ENCODE data around the gene DHRSX.
"Not testable (repeated sequence)": the region's sequence is repeated elsewhere in the genome, so short reads cannot be mapped to it uniquely, and the experiment has no call there.

Gene DHRSX

DNA sequence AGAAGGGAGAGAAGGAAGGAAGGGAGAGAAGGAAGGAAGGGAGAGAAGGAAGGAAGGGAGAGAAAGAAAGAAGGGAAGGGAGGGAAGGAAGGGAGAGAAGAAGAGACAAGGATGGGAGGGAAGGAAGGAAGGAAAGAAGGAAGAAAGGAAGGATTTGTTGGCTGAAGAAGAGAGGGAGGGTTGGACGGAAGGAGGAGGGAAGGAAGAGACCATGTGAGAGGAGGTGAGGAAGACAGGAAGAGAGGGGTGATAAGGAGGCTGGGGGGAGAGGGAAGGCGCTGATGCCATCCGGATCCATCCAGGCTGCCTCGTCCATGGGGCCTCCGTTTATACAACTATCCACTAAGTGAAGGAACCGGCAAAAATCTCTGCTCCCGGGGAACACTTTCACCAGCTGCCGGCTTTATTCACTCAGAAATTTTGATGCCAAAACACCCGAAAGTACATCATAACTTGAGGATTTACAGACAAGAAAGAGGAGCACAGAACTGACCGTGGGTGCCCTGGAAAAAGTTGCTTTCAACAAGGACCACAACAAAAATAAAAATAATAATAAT lies 14.9 kb downstream of the DHRSX start:
- Mint-ChIP-seq H3K27ac (peak overlapping the region; percentile 1 to 47), H3K4me1 (ENCODE audit: low read depth in 2 of 2) (peaks cover 0 to 21% of the 10 kb centered on the region in 2 donors), H3K4me3 (no peak overlapping the region), H3K36me3 (ENCODE audit: insufficient read depth) (peaks cover 49% of the 10 kb centered on the region), H3K27me3 (no peaks in the 10 kb centered on the region), H3K9me3 (no peaks in the 10 kb centered on the region)
- DNase-seq = no peak
- no peak for ATAC-seq (replicated peaks)

DNA sequence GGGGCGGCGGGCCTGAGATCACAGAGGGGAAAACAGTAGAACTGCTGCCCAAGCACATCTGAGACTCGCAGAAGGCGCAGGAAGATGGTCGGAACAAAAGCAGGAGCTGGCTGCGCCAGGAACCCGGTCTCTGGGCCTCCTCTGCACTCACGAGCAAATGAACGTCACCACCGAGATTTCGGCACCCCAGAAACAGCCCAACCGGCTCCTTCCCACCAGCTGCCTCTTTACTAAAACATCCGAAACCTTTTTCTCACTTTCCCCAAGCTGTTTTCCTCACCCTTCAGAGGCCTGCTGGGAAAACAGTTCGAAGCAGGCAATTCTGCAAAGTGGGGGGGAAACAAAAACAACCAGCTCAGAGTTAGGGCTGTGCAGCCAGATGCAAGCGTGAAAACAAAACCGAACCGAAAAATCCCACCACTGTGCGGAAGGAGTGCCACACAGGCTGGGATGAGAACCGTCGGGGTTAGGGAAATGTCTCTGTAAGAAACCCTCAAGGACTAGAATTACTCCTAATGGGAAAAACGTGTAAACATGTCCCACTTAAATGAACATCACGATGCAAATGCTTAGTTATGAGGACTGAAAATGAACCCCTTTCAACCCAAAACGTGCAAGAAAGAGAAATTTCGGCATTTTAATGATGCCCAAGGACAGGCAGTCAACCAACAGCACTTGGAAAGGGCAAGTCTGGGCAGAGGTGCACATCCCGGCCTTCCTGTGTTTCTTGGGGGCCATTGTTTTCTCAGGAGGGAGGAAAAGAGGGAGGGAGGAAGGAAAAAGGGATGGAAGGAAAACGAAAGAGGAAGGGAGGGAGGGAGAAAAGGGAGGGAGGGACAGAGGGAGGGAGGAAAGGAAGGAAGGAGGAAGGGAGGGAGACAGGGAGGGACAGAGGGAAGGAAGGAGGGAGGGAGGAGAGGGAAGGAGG lies 15.8 kb downstream of the DHRSX start:
- Mint-ChIP-seq H3K27ac (peak overlapping the region; percentile 47 to 75), H3K27me3 (no peaks in the 10 kb centered on the region), H3K36me3 (ENCODE audit: insufficient read depth) (peaks cover 41% of the 10 kb centered on the region), H3K9me3 (peaks cover 0 to 2% of the 10 kb centered on the region in 2 donors), H3K4me3 (no peak overlapping the region), H3K4me1 (ENCODE audit: low read depth in 2 of 2) (peaks cover 0 to 21% of the 10 kb centered on the region in 2 donors)
- DNase-seq = no peak
- no peak for ATAC-seq (replicated peaks)

DNA sequence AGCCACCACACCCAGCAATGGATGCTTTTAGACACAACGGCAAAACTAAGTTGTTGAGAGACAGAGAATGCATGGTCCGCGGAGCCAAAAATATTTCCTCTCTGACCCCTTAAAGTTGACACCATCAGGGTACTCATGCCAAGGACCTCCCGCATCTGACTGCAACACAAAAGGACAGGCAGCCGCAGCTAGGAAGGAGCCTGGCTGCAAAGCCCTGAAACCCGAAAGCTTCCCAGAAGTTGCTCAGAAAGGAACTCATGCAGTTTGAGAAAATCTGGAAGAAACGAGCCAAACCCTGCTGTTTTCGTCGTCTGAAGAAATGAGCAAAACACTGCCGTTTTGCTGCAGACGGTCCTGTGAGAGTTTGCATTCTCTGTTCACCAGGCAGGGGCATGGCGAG lies 16.5 kb downstream of the DHRSX start:
- no peak for DNase-seq
- Mint-ChIP-seq H3K27me3 (no peaks in the 10 kb centered on the region), H3K27ac (peak overlapping the region in 1 of 2 donors; percentile 75), H3K4me1 (ENCODE audit: low read depth in 2 of 2) (peaks cover 0 to 21% of the 10 kb centered on the region in 2 donors), H3K4me3 (no peak overlapping the region), H3K36me3 (ENCODE audit: insufficient read depth) (peaks cover 34% of the 10 kb centered on the region), H3K9me3 (peaks cover 0 to 5% of the 10 kb centered on the region in 2 donors)
- no peak for ATAC-seq (replicated peaks)

DNA sequence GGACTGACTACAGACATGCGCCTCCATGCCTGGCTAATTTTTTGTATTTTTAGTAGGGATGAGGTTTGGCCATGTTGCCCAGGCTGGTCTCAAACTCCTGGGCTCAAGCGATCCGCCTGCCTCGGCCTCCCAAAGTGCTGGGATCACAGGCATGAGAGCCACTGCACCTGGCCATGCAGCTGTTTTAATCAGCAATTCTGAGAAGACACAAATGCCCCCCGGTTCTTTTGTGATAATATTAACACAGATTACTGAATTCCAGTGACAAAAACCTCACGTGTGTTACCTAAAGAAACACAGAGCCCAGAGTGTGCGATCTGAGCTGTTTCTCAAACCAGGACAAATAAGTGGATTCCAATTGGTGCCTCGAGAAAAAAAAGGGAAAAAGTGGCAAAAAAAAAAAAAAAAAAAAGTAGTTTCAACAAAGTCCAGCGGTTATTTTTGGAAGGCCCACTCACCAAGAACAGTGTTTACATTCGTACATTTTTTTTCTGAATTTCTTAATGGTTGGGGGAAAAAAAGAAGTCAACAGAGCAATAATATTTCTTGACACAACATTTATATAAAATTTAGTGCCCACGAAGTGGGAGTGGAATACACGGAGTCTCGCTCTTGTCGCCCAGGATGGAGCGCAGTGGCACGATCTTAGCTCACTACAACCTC lies 17.2 kb downstream of the DHRSX start:
- no peaks in the 10 kb centered on the region for H3K27me3 Mint-ChIP-seq
- no peak for DNase-seq
- peaks cover 27% of the 10 kb centered on the region for H3K36me3 Mint-ChIP-seq (ENCODE audit: insufficient read depth)
- ATAC-seq (replicated peaks) = no peak
- peaks cover 2 to 24% of the 10 kb centered on the region in 2 donors for H3K4me1 Mint-ChIP-seq (ENCODE audit: low read depth in 2 of 2)
- peak overlapping the region in 1 of 2 donors; percentile 77 for H3K27ac Mint-ChIP-seq
- no peak overlapping the region for H3K4me3 Mint-ChIP-seq
- peaks cover 0 to 5% of the 10 kb centered on the region in 2 donors for H3K9me3 Mint-ChIP-seq

DNA sequence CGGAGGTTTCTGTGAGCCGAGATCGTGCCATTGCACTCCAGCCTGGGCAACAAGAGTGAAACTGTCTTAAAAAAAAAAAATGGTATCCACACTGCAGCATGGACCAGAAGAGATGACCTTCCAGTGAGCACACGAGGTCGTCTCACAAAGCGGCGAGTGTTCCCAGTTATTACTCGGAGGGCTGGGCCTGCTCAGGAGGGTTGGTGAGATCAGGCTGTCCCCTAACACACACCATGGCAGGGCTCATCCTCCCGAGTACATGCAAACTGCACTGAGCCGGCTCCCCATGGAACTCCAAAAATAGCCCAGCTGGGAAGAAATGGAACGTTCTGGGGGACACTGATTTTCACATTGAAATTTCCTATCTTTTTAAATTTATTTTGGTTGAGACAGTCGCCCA lies 19.2 kb downstream of the DHRSX start:
- H3K36me3 Mint-ChIP-seq (ENCODE audit: insufficient read depth); H3K4me3 Mint-ChIP-seq; H3K9me3 Mint-ChIP-seq; H3K27ac Mint-ChIP-seq; DNase-seq; ATAC-seq (replicated peaks); H3K27me3 Mint-ChIP-seq: not testable (repeated sequence)
- peaks cover 8 to 32% of the 10 kb centered on the region in 2 donors for H3K4me1 Mint-ChIP-seq (ENCODE audit: low read depth in 2 of 2)

DNA sequence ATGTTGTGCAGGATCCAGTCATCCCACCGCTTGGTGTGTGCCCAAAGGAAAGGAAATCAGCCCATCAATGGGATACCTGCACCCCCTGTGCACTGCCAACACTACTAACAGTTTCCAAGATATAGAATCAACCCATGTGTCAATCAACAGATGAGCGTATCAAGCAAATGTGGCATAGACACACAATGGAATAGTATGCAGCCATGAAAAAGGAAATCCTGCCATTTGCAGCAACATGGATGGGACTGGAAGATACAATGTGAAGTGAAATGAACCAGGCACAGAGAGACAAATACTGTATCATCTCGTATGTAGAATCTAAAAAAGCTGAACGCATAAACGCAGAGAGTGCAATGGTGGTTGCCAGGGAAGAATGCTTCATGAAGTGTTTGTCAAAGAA lies 20.8 kb downstream of the DHRSX start:
- ATAC-seq (replicated peaks); DNase-seq; H3K27me3 Mint-ChIP-seq; H3K9me3 Mint-ChIP-seq; H3K36me3 Mint-ChIP-seq (ENCODE audit: insufficient read depth); H3K4me3 Mint-ChIP-seq: not testable (repeated sequence)
- peaks cover 20 to 33% of the 10 kb centered on the region in 2 donors for H3K4me1 Mint-ChIP-seq (ENCODE audit: low read depth in 2 of 2)
- peak overlapping the region in 1 of 2 donors; percentile 29 for H3K27ac Mint-ChIP-seq

DNA sequence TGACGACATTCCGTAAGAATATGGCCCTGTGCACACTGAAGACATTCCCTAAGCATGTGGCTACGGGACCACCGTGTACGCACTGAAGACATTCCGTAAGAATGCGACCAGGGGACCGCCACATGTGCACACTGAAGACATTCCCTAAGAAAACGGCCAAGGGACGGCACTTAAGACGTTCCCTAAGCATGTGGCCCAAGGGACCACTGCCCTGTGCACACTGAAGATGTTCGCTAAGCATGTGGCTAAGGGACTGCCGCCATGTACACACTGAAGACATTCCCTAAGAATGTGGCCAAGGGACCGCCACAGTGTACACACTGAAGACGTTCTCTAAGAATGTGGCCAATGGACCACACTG lies 21.4 kb downstream of the DHRSX start:
- no peak for DNase-seq
- H3K36me3 Mint-ChIP-seq (ENCODE audit: insufficient read depth) = peaks cover 3% of the 10 kb centered on the region
- peaks cover 20 to 36% of the 10 kb centered on the region in 2 donors for H3K4me1 Mint-ChIP-seq (ENCODE audit: low read depth in 2 of 2)
- H3K27ac Mint-ChIP-seq = no peak overlapping the region
- H3K27me3 Mint-ChIP-seq = no peaks in the 10 kb centered on the region
- H3K9me3 Mint-ChIP-seq = peaks cover 0 to 5% of the 10 kb centered on the region in 2 donors
- ATAC-seq (replicated peaks) = no peak
- no peak overlapping the region for H3K4me3 Mint-ChIP-seq

DNA sequence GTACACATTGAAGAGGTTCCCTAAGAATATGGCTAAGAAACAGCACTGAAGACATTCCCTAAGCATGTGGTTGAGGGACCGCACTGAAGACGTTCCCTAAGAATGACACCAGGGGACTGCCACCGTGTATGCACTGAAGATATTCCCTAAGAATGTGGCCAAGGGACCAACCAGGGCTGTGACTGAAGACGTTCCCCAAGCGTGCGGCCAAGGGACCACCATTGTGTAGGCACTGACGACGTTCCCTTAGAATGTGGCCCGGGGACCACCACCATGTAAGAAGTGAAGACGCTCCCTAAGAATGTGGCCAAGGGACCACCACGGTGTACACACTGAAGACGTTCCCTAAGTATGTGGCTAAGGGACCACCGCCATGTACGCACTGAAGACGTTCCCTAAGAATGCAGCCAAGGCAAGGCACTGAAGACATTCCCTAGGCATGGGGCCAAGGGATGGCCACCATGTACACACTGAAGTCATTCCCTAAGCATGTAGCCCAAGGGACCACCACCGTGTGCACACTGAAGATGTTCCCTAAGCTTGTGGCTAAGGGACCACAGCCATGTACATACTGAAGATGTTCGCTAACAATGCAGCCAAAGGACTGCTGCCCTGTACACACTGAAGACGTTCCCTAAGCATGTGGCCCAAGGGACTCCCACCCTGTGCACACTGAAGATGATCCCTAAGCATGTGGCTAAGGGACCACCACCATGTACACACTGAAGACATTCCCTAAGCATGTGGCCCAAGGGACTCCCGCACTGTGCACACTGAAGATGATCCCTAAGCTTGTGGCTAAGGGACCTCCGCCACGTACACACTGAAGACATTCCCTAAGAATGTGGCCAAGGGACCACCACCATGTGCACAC lies 22.0 kb downstream of the DHRSX start:
- Mint-ChIP-seq H3K36me3 (ENCODE audit: insufficient read depth) (no peaks in the 10 kb centered on the region), H3K9me3 (peaks cover 0 to 5% of the 10 kb centered on the region in 2 donors), H3K27me3 (no peaks in the 10 kb centered on the region), H3K4me1 (ENCODE audit: low read depth in 2 of 2) (peaks cover 21 to 36% of the 10 kb centered on the region in 2 donors), H3K4me3 (no peak overlapping the region), H3K27ac (no peak overlapping the region)
- DNase-seq (no peak), ATAC-seq (replicated peaks) (no peak)

DNA sequence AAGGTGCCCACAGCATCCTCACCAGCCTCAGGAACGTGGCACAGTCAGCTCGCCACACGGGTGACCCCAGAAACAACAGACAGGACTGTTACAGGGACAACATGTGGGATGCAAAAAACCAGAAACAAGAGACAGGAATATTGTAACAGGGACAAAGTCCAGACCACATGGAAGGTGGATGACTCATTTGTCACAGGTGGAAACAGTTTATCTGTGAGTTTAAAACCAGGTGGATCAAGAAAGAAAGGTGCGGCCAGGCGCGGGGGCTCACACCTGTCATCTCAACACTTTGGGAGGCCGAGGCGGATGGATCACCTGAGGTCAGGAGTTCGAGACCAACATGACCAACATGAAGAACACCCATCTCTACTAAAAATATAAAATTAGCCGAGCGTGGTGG lies 23.5 kb downstream of the DHRSX start:
- not testable (repeated sequence) for H3K9me3 Mint-ChIP-seq; DNase-seq; ATAC-seq (replicated peaks); H3K27ac Mint-ChIP-seq; H3K4me3 Mint-ChIP-seq; H3K27me3 Mint-ChIP-seq; H3K36me3 Mint-ChIP-seq (ENCODE audit: insufficient read depth)
- peaks cover 23 to 36% of the 10 kb centered on the region in 2 donors for H3K4me1 Mint-ChIP-seq (ENCODE audit: low read depth in 2 of 2)

DNA sequence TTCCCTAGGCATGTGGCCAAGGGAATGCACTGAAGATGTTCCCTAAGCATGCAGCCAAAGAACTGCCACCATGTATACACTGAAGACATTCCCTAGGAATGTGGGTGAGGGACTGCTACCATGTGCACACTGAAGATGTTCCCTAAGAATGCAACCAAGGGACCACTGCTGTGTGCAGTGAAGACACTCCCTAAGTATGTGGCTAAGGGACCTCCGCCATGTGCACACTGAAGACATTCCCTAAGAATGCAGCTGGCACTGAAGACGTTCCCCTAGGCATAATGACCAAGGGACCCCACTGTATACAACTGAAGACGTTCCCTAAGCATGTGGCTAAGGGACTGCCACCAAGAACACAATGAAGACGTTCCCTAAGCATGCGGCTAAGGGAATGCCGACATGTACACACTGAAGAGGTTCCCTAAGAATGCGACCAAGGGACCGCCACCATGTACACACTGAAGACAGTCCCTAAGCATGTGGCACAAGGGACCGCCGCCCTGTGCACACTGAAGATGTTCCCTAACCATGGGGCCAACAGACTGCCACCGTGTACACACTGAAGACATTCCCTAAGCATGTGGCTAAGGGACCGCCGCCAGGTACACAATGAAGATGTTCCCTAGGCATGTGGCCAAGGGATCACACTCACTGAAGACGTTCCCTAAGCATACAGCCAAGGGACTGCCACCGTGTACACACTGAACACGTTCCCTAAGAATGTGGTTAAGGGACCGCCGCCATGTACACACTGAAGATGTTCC lies 25.6 kb downstream of the DHRSX start:
- peak overlapping the region; percentile 47 to 77 for H3K27ac Mint-ChIP-seq
- no peak for ATAC-seq (replicated peaks)
- peaks cover 23 to 36% of the 10 kb centered on the region in 2 donors for H3K4me1 Mint-ChIP-seq (ENCODE audit: low read depth in 2 of 2)
- no peaks in the 10 kb centered on the region for H3K27me3 Mint-ChIP-seq
- no peak overlapping the region for H3K4me3 Mint-ChIP-seq
- no peak for DNase-seq
- H3K9me3 Mint-ChIP-seq = peaks cover 0 to 5% of the 10 kb centered on the region in 2 donors
- H3K36me3 Mint-ChIP-seq (ENCODE audit: insufficient read depth) = no peaks in the 10 kb centered on the region

DNA sequence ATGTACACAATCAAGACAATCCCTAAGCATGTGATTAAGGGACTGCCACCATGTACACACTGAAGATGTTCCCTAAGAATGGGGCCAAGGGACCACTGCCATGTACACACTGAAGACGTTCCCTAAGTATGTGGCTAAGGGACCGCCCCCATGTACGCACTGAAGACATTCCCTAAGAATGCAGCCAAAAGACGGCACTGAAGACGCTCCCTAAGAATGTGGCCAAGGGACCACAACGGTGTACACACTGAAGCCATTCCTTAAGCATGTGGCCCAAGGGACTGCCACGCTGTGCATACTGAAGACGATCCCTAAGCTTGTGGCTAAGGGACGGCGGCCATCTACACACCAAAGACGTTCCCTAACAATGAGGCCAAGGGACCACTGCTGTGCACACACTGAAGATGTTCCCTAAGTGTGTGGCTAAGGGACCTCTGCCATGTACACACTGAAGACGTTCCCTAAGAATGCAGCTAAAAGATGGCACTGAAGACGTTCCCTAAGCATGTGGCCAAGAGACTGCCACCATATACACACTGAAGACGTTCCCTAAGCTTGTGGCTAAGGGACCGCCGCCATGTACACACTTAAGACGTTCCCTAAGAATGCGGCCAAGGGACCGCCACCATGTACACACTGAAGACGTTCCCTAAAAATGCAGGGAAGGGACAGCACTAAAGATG lies 26.4 kb downstream of the DHRSX start:
- Mint-ChIP-seq H3K27ac (no peak overlapping the region), H3K36me3 (ENCODE audit: insufficient read depth) (no peaks in the 10 kb centered on the region), H3K27me3 (no peaks in the 10 kb centered on the region), H3K9me3 (no peaks in the 10 kb centered on the region), H3K4me1 (ENCODE audit: low read depth in 2 of 2) (peaks cover 23 to 36% of the 10 kb centered on the region in 2 donors), H3K4me3 (no peak overlapping the region)
- DNase-seq = no peak
- ATAC-seq (replicated peaks) = no peak

DNA sequence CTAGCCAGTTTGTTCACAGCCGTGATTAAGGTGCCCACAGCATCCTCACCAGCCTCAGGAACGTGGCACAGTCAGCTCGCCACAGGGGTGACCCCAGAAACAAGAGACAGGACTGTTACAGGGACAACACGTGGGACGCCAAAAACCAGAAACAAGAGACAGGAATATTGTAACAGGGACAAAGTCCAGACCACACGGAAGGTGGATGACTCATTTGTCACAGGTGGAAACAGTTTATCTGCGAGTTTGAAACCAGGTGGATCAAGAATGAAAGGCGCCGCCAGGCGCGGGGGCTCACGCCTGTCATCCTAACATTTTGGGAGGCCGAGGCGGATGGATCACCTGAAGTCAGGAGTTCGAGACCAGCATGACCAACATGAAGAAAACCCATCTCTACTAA lies 27.7 kb downstream of the DHRSX start:
- DNase-seq; H3K27me3 Mint-ChIP-seq; H3K27ac Mint-ChIP-seq; H3K4me3 Mint-ChIP-seq; H3K9me3 Mint-ChIP-seq; H3K36me3 Mint-ChIP-seq (ENCODE audit: insufficient read depth); ATAC-seq (replicated peaks): not testable (repeated sequence)
- H3K4me1 Mint-ChIP-seq (ENCODE audit: low read depth in 2 of 2) = peaks cover 25 to 31% of the 10 kb centered on the region in 2 donors

Measured in effector memory CD8-positive, alpha-beta T cell (primary cell).